Muscle of back (tissue), 11 donors: ENCODE data around the gene BCL6. TPM values are rescaled to one million over a fixed set of nuclear protein-coding genes. Genes with fewer than 3 reads are reported as not detected.
A peak's percentile ranks its signal among the peaks of the same experiment; 100 is the strongest.

Experiments used
- DNase-seq, 3 donors: peaks; one replicate each; pipeline versions ENCODE4 v3.0.0 to v3.0.0-alpha.2; 2013
- polyA plus RNA-seq, 10 donors: library from polyadenylated mRNA; unstranded; fragments of 120-200 nt; gene quantifications; one replicate each; pipeline ENCODE4 v1.2.1, GENCODE V29; 2013; ENCODE audit not compliant: insufficient read length in 10 of 10

The BCL6 gene
- polyA plus RNA-seq, 10 donors = 14.2 to 31.1 (median 21.0) TPM

GRCh38 chr3:187678726-187679268 is 66.5 kb downstream of the BCL6 start:
- DNase-seq = peak; percentile 19 to 63 (median 35)

DNA sequence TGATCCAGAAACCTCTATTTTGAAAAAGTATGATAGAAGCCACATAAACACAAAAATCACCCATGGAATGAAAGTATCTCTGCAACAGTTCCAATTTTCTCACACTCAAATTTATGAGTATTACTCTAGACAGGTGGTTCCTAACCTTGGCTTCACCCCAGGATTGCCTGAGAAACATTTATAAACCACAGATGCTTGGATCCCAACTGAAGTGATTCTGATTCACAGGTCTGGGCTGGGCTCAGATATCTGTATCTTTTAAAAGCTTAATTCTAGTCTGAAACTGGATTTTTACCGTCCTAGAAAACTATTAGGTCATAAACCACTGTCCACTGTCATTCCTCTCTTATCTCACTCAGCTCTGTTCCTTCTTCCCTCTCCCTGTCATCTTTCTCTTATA is 67.7 kb downstream of the BCL6 start:
- no peak for DNase-seq

GRCh38 chr3:187673012-187673411 is 72.3 kb downstream of the BCL6 start:
- DNase-seq = no peak

Other genes starting within 250 kb of the BCL6 start
- gene SST, start 75.1 kb downstream of the BCL6 start, polyA plus RNA-seq = 1 to 10 TPM in 1 of 10 donors, under 1 TPM in 1, not detected in 8; 0.36 to 3.1 TPM
- gene RTP2, start 42.9 kb downstream of the BCL6 start, polyA plus RNA-seq = not detected